Left ventricle myocardium inferior (tissue), 1 donor: ENCODE data around the gene CDH8. TPM values are rescaled to one million over a fixed set of nuclear protein-coding genes. Genes with fewer than 3 reads are reported as not detected.

ENCODE experiments used
- DNase-seq: peaks from one replicate; pipeline ENCODE4 v3.0.0-alpha.2; 2020
- H3K27ac ChIP-seq: fragments of 200-600 bp; replicated peaks from 2 replicates; pipeline ENCODE4 v1.8.0; 2021
- H3K27me3 ChIP-seq: fragments of 200-600 bp; 2 replicates; pipeline ENCODE4 v1.8.0; 2021; ENCODE audit warnings: low read depth
- H3K36me3 ChIP-seq: fragments of 200-600 bp; 2 replicates; pipeline ENCODE4 v1.8.0; 2021
- H3K4me1 ChIP-seq: fragments of 200-600 bp; 2 replicates; pipeline ENCODE4 v1.8.0; 2021
- H3K4me3 ChIP-seq: fragments of 200-600 bp; 2 replicates; pipeline ENCODE4 v1.8.0; 2021; ENCODE audit warnings: mild to moderate bottlenecking, moderate library complexity
- H3K9me3 ChIP-seq: fragments of 200-600 bp; replicated peaks from 2 replicates; pipeline ENCODE4 v1.8.0; 2021
- CTCF ChIP-seq: fragments of 200-600 bp; IDR thresholded peaks from 2 replicates; pipeline ENCODE4 v1.8.0; 2021; ENCODE audit warnings: antibody characterized with exemption, mild to moderate bottlenecking, borderline replicate concordance
- intact Hi-C: fragments of 100-400 bp; cut with micrococcal nuclease; formaldehyde crosslinking; loops from one replicate; pipeline ENCODE4 v1.11.0; 2022
- total RNA-seq: library from RNA; stranded (reverse); fragmentation: NEBNext Ultra II Directional; extraction: Animal tissue kit (Norgen Biotek cat#: 25700); gene quantifications from one replicate; pipeline ENCODE4 v1.2.1, GENCODE V29; 2021
- donor health status: DM: no; HTN: yes; CAD: no; lungs with severe emphysema.

The CDH8 gene
- total RNA-seq, 1 donor from 2014 or later, result 0.14 TPM

DNA sequence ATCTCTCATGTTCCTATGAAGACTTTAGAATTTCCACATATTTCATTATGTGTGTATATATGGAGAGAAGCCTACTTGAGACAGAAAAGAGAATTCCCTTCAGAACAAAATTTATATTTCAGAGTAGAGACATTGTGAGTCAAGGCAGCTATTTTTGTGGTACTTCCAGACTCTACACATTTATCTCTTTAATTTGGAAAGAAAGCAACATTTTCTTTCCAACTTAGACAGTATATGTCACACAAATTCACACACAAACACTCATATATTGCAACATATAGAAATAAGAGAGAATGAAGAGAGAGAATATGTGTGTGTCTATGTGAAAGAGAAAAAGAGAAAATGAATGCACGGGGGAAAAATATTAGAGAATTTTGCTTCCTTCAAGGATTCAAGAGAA lies 158.8 kb downstream of the CDH8 start:
- DNase-seq, result no peak
- no peak for TF ChIP-seq CTCF

GRCh38 chr16:61872778-61873119 lies 163.5 kb downstream of the CDH8 start:
- intact Hi-C loops, result no loop called here
- H3K9me3 ChIP-seq, result no peaks in the 10 kb centered on the region
- no peaks in the 10 kb centered on the region for H3K36me3 ChIP-seq
- no peaks in the 10 kb centered on the region for H3K27me3 ChIP-seq
- no peak for DNase-seq
- no peaks in the 10 kb centered on the region for H3K4me1 ChIP-seq
- H3K4me3 ChIP-seq, result no peak overlapping the region
- no peak overlapping the region for H3K27ac ChIP-seq
- no peak for TF ChIP-seq CTCF

More for the DNA sequence above, 158.8 kb downstream of the CDH8 start:
- H3K36me3 ChIP-seq, result no peaks in the 10 kb centered on the region
- no peaks in the 10 kb centered on the region for H3K27me3 ChIP-seq
- H3K9me3 ChIP-seq, result no peaks in the 10 kb centered on the region
- H3K27ac ChIP-seq, result no peak overlapping the region
- intact Hi-C loops, result no loop called here
- H3K4me1 ChIP-seq, result no peaks in the 10 kb centered on the region
- no peak overlapping the region for H3K4me3 ChIP-seq

GRCh38 chr16:61871837-61872777 lies 164.1 kb downstream of the CDH8 start:
- TF ChIP-seq CTCF, result no peak
- no peak overlapping the region for H3K4me3 ChIP-seq
- H3K4me1 ChIP-seq, result no peaks in the 10 kb centered on the region
- no peaks in the 10 kb centered on the region for H3K9me3 ChIP-seq
- DNase-seq, result no peak
- H3K27ac ChIP-seq, result no peak overlapping the region
- intact Hi-C loops, result no loop called here
- no peaks in the 10 kb centered on the region for H3K36me3 ChIP-seq
- no peaks in the 10 kb centered on the region for H3K27me3 ChIP-seq

DNA sequence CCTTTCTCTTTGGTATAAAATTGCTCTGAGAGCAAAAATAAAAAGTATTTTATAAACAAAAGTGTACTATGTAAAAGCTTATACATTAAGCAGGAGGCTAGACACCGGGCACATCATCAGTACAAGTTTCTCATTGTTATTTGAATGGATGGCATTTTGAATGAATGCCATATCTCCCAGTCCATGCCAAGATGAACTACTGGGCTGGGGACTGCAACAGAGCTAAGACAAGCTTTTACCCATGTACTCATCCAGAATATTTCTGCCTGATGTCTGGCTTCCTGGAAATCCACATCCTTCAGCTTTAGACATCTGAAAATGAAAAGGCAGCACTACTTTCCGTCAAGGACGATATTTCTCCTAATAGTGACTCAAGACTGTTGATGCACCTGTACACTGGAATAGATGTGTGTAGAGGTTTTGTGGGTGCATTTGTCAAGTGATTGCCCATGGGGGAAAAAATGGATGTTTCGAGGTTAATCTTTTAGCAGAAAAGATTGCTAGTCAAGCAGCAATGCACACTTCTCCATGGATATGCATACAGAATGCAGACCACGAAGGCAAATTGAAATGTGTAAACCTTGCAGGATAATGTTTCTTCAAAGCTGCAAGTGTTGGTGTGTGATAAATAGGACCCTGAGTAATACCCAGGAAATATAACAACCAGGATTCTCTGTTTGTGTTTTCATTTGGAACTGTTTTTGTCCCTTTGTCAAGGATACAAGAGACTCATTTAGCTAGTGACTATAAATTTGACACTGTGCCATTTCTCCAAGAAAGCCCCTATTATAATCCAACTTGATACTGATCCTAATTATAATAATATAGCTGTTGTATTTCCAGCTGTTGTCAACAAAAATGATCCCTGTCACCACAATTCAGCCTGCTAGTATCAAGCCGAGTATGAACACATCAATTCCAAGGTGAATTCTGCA lies 173.8 kb downstream of the CDH8 start:
- TF ChIP-seq CTCF, result no peak
- no peak overlapping the region for H3K4me3 ChIP-seq
- no peaks in the 10 kb centered on the region for H3K36me3 ChIP-seq
- H3K9me3 ChIP-seq, result peaks cover 12% of the 10 kb centered on the region
- no peaks in the 10 kb centered on the region for H3K27me3 ChIP-seq
- intact Hi-C loops, result no loop called here
- no peak for DNase-seq
- no peak overlapping the region for H3K27ac ChIP-seq
- no peaks in the 10 kb centered on the region for H3K4me1 ChIP-seq

DNA sequence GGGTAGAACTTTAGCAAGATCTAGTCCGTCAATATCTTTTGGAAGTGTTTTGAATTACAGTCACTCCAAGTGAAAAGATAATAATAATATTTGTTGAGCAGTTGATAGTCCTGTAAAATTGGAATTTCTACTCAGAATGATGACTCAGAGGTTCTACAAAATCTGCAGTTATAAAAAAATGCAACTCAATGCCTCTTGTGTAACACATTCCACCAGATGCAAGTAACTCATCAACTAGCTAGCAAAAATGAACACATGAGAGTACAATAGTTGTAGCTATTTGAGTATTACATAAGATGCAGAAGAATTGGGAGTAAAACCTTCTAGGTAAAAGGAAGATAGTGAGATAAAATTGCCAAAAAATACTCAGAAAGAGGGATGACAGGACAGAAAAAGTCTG lies 177.2 kb downstream of the CDH8 start:
- intact Hi-C loops, result no loop called here
- no peaks in the 10 kb centered on the region for H3K36me3 ChIP-seq
- peaks cover 5% of the 10 kb centered on the region for H3K9me3 ChIP-seq
- H3K4me3 ChIP-seq, result no peak overlapping the region
- no peaks in the 10 kb centered on the region for H3K27me3 ChIP-seq
- DNase-seq, result no peak
- no peak overlapping the region for H3K27ac ChIP-seq
- H3K4me1 ChIP-seq, result no peaks in the 10 kb centered on the region
- TF ChIP-seq CTCF, result no peak
